Neural progenitor cell (in vitro differentiated cells): ENCODE data around the gene RSPO1. TPM values are rescaled to one million over a fixed set of nuclear protein-coding genes. Genes with fewer than 3 reads are reported as not detected.
A peak's percentile ranks its signal among the peaks of the same experiment; 100 is the strongest.

ENCODE experiments used
- DNase-seq: peaks from one replicate; pipeline ENCODE4 v3.0.0-alpha.2; 2016; ENCODE audit warnings: low spot score
- H2AFZ ChIP-seq: fragments of 200-600 bp; sonication (generic); replicated peaks from 2 replicates; pipeline ENCODE4 v1.6.1; 2016; ENCODE audit warnings: antibody characterized with exemption
- H3F3A ChIP-seq: fragments of 200-600 bp; sonication (generic); 2 replicates; pipeline ENCODE4 v1.6.1; 2016; ENCODE audit warnings: antibody characterized with exemption, low read depth
- H3K27ac ChIP-seq: fragments of 200-600 bp; sonication (generic); 2 replicates; pipeline ENCODE4 v1.5.1; 2016; ENCODE audit warnings: mild to moderate bottlenecking
- H3K27me3 ChIP-seq: fragments of 200-600 bp; sonication (generic); 2 replicates; pipeline ENCODE4 v1.6.1; 2016; ENCODE audit warnings: mild to moderate bottlenecking, moderate library complexity
- H3K36me3 ChIP-seq: fragments of 200-600 bp; sonication (generic); 2 replicates; pipeline ENCODE4 v1.5.1; 2016
- H3K4me1 ChIP-seq: fragments of 200-600 bp; sonication (generic); 2 replicates; pipeline ENCODE4 v1.6.1; 2016; ENCODE audit warnings: mixed run types
- H3K4me2 ChIP-seq: fragments of 200-600 bp; sonication (generic); 2 replicates; pipeline ENCODE4 v1.6.1; 2016
- H3K4me3 ChIP-seq: fragments of 200-600 bp; sonication (generic); 2 replicates; pipeline ENCODE4 v1.5.1; 2016
- H3K79me2 ChIP-seq: fragments of 200-600 bp; sonication (generic); 2 replicates; pipeline ENCODE4 v1.6.1; 2016; ENCODE audit warnings: low read depth
- H3K9ac ChIP-seq: fragments of 200-600 bp; sonication (generic); 2 replicates; pipeline ENCODE4 v1.6.1; 2016
- H3K9me3 ChIP-seq: fragments of 200-600 bp; sonication (generic); 2 replicates; pipeline ENCODE4 v1.5.1; 2016; ENCODE audit warnings: low read depth
- H4K20me1 ChIP-seq: fragments of 200-600 bp; sonication (generic); 2 replicates; pipeline ENCODE4 v1.6.1; 2016; ENCODE audit warnings: low read depth
- H3K27ac Mint-ChIP-seq: 3 replicates; pipeline ENCODE4 v1.8.0; 2021; ENCODE audit warnings: mixed read lengths
- H3K27me3 Mint-ChIP-seq: 2 replicates; pipeline ENCODE4 v1.8.0; 2022; ENCODE audit warnings: low read depth, mild to moderate bottlenecking, inconsistent platforms, moderate library complexity, mixed read lengths; ENCODE audit not compliant: insufficient read depth
- H3K36me3 Mint-ChIP-seq: 3 replicates; pipeline ENCODE4 v1.8.0; 2021; ENCODE audit warnings: mixed read lengths
- H3K4me1 Mint-ChIP-seq: 3 replicates; pipeline ENCODE4 v1.8.0; 2021; ENCODE audit warnings: mixed read lengths
- H3K4me3 Mint-ChIP-seq: 3 replicates; pipeline ENCODE4 v1.8.0; 2021; ENCODE audit warnings: mild to moderate bottlenecking, moderate library complexity, mixed read lengths
- H3K9me3 Mint-ChIP-seq: 3 replicates; pipeline ENCODE4 v1.8.0; 2020; ENCODE audit warnings: mixed read lengths
- EZH2 ChIP-seq: fragments of 200-600 bp; sonication (generic); IDR thresholded peaks from 2 replicates; pipeline ENCODE4 v1.6.1; 2017; ENCODE audit warnings: antibody characterized with exemption, mild to moderate bottlenecking, moderate library complexity
- EZH2phosphoT487 ChIP-seq: fragments of 200-600 bp; sonication (generic); IDR thresholded peaks from 2 replicates; pipeline ENCODE4 v1.6.1; 2017; ENCODE audit warnings: antibody characterized with exemption
- total RNA-seq: library from RNA; depleted of rRNA; stranded (reverse); fragments of >200 nt; gene quantifications from 2 replicates; pipeline ENCODE4 v1.2.3, GENCODE V29; 2015; ENCODE audit warnings: low replicate concordance
- TF ChIP-seq, protein P1 (sequence below): fragments of 200-600 bp; sonication (generic); IDR thresholded peaks from 2 replicates; pipeline ENCODE4 v1.5.1; 2017; ENCODE audit warnings: antibody characterized with exemption, mild to moderate bottlenecking

RSPO1 gene
- total RNA-seq, 1 donor from 2014 or later: 0.67 TPM

DNA sequence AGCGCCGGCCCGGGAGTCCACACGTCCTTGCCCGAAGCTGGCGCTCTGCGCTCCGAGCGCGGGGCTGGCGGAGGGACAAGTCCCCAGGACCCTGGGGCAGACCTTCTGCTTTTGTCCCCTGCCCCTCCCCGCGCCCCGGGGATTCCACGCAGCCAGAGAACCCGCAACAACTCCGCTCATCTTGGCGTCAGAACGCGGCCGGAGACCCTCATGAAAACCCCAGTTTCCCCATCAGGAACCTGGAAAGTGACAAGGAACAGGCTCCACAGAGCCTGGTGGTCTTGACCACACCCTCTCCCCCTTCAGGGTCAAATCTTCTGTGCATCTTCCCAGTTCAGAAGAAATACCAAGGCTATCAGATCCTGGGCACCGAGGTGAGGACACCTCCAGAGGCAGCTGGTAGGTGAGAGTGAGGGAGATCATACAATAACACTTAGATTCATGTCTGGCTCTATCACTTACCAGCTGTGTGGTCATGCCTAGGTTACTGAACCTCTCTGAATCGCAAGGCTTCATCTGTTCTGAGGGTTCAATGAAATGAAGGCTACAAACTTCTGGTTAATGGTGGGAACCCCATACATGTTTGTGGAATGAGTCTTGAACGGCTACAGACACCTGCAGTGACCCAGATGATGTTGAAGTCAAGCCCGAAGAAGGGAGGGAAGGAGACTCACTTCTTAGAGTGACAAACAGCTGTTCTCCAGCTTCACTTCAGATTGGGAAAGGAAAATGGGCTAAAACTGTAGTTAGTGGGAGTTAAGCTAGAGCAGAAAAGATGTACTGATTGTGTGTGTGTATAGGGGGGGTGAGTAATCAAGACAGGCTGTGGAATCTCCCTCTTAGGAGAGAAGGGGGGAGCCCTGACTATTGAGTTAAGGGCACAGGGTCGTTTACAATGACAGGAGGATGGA is 555 bp upstream of the RSPO1 start:
- H3K27me3 Mint-ChIP-seq: peaks cover 54% of the 10 kb centered on the region
- peaks cover 2% of the 10 kb centered on the region for H3K9me3 Mint-ChIP-seq
- peaks cover 55% of the 10 kb centered on the region for H3K4me1 Mint-ChIP-seq
- H3K4me3 Mint-ChIP-seq: peak overlapping the region; percentile 93
- peaks cover 100% of the 10 kb centered on the region for H3K27me3 ChIP-seq
- no peaks in the 10 kb centered on the region for H3K36me3 ChIP-seq
- no peak overlapping the region for H3K9ac ChIP-seq
- H3F3A ChIP-seq: peaks cover 43% of the 10 kb centered on the region
- TF ChIP-seq, protein P1, sequence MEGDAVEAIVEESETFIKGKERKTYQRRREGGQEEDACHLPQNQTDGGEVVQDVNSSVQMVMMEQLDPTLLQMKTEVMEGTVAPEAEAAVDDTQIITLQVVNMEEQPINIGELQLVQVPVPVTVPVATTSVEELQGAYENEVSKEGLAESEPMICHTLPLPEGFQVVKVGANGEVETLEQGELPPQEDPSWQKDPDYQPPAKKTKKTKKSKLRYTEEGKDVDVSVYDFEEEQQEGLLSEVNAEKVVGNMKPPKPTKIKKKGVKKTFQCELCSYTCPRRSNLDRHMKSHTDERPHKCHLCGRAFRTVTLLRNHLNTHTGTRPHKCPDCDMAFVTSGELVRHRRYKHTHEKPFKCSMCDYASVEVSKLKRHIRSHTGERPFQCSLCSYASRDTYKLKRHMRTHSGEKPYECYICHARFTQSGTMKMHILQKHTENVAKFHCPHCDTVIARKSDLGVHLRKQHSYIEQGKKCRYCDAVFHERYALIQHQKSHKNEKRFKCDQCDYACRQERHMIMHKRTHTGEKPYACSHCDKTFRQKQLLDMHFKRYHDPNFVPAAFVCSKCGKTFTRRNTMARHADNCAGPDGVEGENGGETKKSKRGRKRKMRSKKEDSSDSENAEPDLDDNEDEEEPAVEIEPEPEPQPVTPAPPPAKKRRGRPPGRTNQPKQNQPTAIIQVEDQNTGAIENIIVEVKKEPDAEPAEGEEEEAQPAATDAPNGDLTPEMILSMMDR: no peak
- no peak for TF ChIP-seq EZH2
- TF ChIP-seq EZH2phosphoT487: no peak
- H3K27ac ChIP-seq: no peak overlapping the region
- peak overlapping the region; percentile 82 for H2AFZ ChIP-seq
- H3K9me3 ChIP-seq: no peaks in the 10 kb centered on the region
- H3K27ac Mint-ChIP-seq: peak overlapping the region; percentile 75
- H3K79me2 ChIP-seq: no peaks in the 10 kb centered on the region
- H3K4me3 ChIP-seq: peak overlapping the region; percentile 52
- peaks cover 44% of the 10 kb centered on the region for H4K20me1 ChIP-seq
- H3K4me2 ChIP-seq: peak overlapping the region; percentile 90
- H3K36me3 Mint-ChIP-seq: peaks cover 4% of the 10 kb centered on the region
- no peak for DNase-seq
- peaks cover 37% of the 10 kb centered on the region for H3K4me1 ChIP-seq

DNA sequence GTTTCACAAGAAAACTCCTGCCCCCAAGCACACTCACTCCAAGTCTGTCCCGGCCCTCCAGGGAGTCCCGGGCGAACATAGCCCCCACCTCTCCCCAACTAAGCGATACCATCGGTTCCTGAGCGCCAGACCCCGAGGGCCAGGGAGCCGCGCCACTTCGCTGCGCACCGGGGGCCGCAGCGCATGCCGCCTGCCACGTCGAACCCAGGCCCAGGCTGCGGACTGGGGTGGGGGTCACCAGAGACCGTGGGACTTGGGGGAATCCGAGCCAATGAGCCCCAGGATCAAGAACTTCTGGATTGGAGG is 801 bp downstream of the RSPO1 start:
- H3K4me1 Mint-ChIP-seq: peaks cover 65% of the 10 kb centered on the region
- H3K4me2 ChIP-seq: peak overlapping the region; percentile 90

DNA sequence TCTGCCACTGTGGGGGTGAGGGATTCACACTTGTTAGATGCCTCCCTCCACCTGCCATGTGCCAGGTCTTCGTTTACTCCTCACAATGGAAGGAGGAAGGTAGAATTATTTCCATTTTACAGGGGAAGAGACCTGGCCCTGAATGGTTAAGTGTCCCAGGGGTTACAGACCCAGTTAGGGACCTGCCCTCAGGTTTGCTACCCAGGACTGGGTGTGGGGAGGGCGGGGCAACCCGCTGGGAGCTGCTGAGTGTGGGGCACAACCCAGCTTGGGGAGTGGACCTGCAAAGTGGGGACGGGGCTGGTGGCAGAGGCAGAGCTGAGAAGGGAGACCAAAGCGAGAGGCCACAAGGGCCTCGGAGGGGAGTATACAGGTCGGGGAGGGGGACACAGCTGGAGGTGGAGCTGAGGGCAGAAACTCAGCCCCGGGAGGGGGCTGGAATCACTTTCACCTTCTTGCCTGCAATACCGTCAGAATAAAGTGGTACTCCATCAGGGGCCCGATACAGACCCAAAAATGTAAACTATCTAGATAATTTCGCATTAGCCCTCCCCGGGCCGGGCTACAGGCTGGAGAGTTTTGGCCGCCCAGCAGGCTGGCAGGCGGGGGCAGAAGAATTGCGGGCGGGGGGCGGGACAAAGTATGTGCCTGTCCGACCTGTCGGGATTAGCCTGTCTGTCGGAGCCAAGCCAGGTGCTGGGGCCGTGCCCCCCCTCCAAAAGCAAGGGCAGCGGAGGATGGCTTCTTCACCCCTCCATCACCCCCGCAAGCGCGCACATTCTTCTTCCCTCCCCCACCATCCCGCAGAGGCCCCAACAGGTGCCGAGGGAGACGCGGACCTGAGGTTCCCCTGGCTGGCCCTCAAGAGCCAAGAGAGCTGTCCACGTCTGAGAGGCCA is 1.4 kb downstream of the RSPO1 start:
- Histone ChIP-seq H3K9ac (no peak overlapping the region), H3K27me3 (peaks cover 100% of the 10 kb centered on the region), H3K4me1 (peaks cover 56% of the 10 kb centered on the region), H3K36me3 (no peaks in the 10 kb centered on the region), H3K4me3 (peak overlapping the region; percentile 52), H3K79me2 (no peaks in the 10 kb centered on the region), H3K9me3 (no peaks in the 10 kb centered on the region), H4K20me1 (peaks cover 57% of the 10 kb centered on the region), H3K4me2 (peak overlapping the region; percentile 90), H3F3A (peaks cover 62% of the 10 kb centered on the region), H3K27ac (no peak overlapping the region), H2AFZ (no peak overlapping the region)
- H3K9me3 Mint-ChIP-seq: peaks cover 2% of the 10 kb centered on the region
- H3K27ac Mint-ChIP-seq: peak overlapping the region; percentile 94
- peaks cover 53% of the 10 kb centered on the region for H3K27me3 Mint-ChIP-seq
- peak overlapping the region; percentile 94 for H3K4me3 Mint-ChIP-seq
- peaks cover 68% of the 10 kb centered on the region for H3K4me1 Mint-ChIP-seq
- peaks cover 4% of the 10 kb centered on the region for H3K36me3 Mint-ChIP-seq
- DNase-seq: peak; percentile 46
- TF ChIP-seq, protein P1: no peak
- TF ChIP-seq EZH2phosphoT487: no peak
- no peak for TF ChIP-seq EZH2

More for the DNA sequence above, 801 bp downstream of the RSPO1 start:
- Mint-ChIP-seq H3K36me3 (peaks cover 4% of the 10 kb centered on the region), H3K27me3 (peaks cover 54% of the 10 kb centered on the region), H3K9me3 (peaks cover 2% of the 10 kb centered on the region), H3K4me3 (peak overlapping the region; percentile 94), H3K27ac (no peak overlapping the region)
- Histone ChIP-seq H3K27me3 (peaks cover 100% of the 10 kb centered on the region), H3F3A (peaks cover 56% of the 10 kb centered on the region), H3K27ac (no peak overlapping the region), H4K20me1 (peaks cover 57% of the 10 kb centered on the region), H3K36me3 (no peaks in the 10 kb centered on the region), H3K9me3 (no peaks in the 10 kb centered on the region), H3K4me3 (peak overlapping the region; percentile 52), H3K4me1 (peaks cover 50% of the 10 kb centered on the region), H2AFZ (no peak overlapping the region), H3K79me2 (no peaks in the 10 kb centered on the region), H3K9ac (no peak overlapping the region)
- no peak for DNase-seq
- TF ChIP-seq, protein P1: no peak
- TF ChIP-seq EZH2phosphoT487 (peak; percentile 96), EZH2 (peak; percentile 97)
